ENCODE results near the gene TERF2IP.

TERF2IP gene

DNA sequence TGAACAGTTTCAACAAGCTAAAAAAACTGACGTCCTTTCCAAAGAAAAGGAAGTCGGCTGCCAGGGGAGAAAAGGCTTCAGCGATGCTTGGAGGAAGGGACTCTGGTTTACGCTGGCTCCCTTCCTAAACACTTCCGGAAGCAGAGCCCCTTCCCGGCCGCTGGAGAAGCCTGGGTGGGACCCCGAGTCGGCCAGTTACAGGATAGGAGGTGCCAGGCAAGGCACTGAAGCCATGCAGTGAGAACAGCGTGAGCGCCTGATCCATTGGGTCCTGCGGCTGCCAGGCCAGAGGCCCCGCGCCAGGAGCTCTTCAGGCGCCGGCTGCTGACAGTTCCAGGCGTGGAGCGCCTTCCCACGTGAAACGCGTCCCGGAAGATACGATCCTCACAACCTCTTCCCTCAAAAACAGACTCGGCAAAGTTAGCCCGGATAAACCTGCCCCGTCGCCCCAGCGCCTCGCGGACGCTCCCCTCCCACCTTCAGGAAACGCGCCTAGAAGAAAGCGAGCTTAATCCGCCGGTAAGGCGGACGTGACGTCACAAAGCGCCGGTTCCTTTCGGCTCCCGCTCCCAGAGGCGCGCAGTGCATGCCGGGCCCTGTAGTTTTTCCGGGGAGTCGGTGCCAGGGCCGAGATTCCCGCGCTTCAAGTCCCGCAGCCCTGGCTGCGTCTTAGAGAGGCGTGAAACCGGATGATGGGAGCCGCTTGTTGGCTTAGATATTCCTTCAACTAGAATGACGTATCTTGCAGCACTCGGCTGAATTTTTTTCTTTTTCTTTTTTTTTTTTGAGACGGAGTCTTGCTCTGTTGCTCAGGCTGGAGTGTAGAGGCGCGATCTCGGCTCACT is 24.6 kb upstream of the TERF2IP start, which contains the start of gene ADAT1:
ADAT1 (minus strand) TSS at position 521 of the 845 bp plus-strand sequence. CDS start 2,482 bp downstream, outside the sequence.
- H3K27me3 Mint-ChIP-seq: no peaks in the 10 kb centered on the region
- ATAC-seq (replicated peaks; ENCODE audit: extremely low read depth, poor library complexity, severe bottlenecking) (peak; percentile 75), DNase-seq (ENCODE audit: low spot score in 2 of 2) (peak; percentile 94 to 97)
- peaks cover 53% of the 10 kb centered on the region for H3K36me3 Mint-ChIP-seq (ENCODE audit: insufficient read depth)
- peak within 1 kb of the TSS; percentile 97 for H3K27ac Mint-ChIP-seq (ENCODE audit: low read depth)
- peaks cover 59% of the 10 kb centered on the region for H3K4me1 Mint-ChIP-seq
- peak within 1 kb of the TSS; percentile 91 for H3K4me3 Mint-ChIP-seq
- no peaks in the 10 kb centered on the region for H3K9me3 Mint-ChIP-seq

- Mint-ChIP-seq H3K9me3 (no peaks in the 10 kb centered on the region), H3K27me3 (no peaks in the 10 kb centered on the region), H3K36me3 (ENCODE audit: insufficient read depth) (peaks cover 52% of the 10 kb centered on the region), H3K4me3 (peak overlapping the region; percentile 2), H3K27ac (ENCODE audit: low read depth) (peak overlapping the region; percentile 97), H3K4me1 (peaks cover 63% of the 10 kb centered on the region)
- ATAC-seq (replicated peaks; ENCODE audit: extremely low read depth, poor library complexity, severe bottlenecking) (no peak), DNase-seq (ENCODE audit: low spot score in 2 of 2) (no peak)
Measured at GRCh38 chr16:75624921-75625334, 22.6 kb upstream of the TERF2IP start.

DNA sequence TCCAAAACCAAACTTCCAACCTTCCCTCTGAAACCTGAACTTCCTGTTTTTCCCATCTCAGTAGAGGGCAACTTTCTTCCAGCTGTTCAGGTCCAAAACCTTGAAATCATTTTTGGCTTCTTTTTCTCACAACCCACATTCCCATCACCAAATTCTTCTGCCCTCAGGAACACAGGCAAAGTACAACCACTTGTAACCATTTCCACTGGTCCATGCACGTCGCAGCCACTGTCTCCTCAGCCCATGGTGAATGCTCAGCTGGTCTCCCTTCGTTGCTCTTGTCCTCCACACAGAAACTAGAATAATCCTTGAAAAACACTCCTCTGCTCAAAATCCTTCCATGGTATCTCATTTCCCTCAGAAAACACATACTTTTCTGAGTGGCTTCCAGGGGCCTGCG is 20.8 kb upstream of the TERF2IP start:
- Mint-ChIP-seq H3K4me3 (peak overlapping the region; percentile 2), H3K4me1 (peaks cover 45% of the 10 kb centered on the region), H3K36me3 (ENCODE audit: insufficient read depth) (peaks cover 53% of the 10 kb centered on the region), H3K27ac (ENCODE audit: low read depth) (peak overlapping the region; percentile 77), H3K27me3 (no peaks in the 10 kb centered on the region), H3K9me3 (no peaks in the 10 kb centered on the region)
- DNase-seq (ENCODE audit: low spot score in 2 of 2) (no peak), ATAC-seq (replicated peaks; ENCODE audit: extremely low read depth, poor library complexity, severe bottlenecking) (no peak)

DNA sequence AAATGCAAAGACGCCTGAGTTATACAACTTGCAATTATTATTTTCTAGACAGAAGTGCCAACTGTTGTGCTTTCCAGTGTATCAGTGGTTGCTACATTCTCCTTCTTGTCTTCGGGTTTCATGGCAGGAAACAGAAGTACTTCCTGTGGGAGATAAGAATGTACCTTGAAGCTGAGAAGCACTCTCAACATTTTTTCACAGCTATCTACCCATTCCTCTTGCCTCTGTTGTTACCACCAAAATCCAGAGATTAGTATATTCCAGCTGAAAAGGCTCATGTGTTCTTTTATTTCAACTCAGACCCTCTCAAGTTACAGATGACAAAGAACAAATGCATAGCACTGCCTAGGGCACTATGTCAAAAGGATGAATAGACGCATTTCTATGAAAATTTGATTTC is 19.7 kb upstream of the TERF2IP start:
- Mint-ChIP-seq H3K36me3 (ENCODE audit: insufficient read depth) (peaks cover 58% of the 10 kb centered on the region), H3K4me3 (peak overlapping the region; percentile 2), H3K9me3 (no peaks in the 10 kb centered on the region), H3K4me1 (peaks cover 42% of the 10 kb centered on the region), H3K27me3 (no peaks in the 10 kb centered on the region), H3K27ac (ENCODE audit: low read depth) (peak overlapping the region; percentile 77)
- DNase-seq (ENCODE audit: low spot score in 2 of 2) (no peak), ATAC-seq (replicated peaks; ENCODE audit: extremely low read depth, poor library complexity, severe bottlenecking) (no peak)

DNA sequence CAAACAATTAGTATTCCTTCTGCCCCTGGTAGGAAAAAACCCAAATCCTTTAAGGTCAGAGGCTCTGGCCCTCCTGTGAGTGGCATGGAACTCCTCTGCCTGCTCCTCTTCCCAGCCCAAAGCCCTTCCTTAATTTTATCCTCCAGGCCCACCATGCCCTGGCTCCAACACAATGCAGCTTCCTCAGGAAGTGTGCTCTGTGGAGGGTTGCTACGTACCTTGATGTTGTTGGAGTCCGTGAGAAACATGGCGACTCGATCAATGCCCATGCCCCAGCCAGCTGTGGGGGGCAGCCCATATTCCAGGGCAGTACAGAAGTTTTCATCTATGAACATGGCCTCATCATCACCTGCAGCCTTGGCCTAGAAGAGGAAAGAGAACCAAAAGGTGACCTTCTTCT is 19.2 kb upstream of the TERF2IP start:
- H3K27ac Mint-ChIP-seq (ENCODE audit: low read depth): peak overlapping the region; percentile 77
- DNase-seq (ENCODE audit: low spot score in 2 of 2): no peak
- H3K36me3 Mint-ChIP-seq (ENCODE audit: insufficient read depth): peaks cover 56% of the 10 kb centered on the region
- peaks cover 37% of the 10 kb centered on the region for H3K4me1 Mint-ChIP-seq
- H3K27me3 Mint-ChIP-seq: no peaks in the 10 kb centered on the region
- H3K4me3 Mint-ChIP-seq: peak overlapping the region; percentile 2
- H3K9me3 Mint-ChIP-seq: no peaks in the 10 kb centered on the region
- no peak for ATAC-seq (replicated peaks; ENCODE audit: extremely low read depth, poor library complexity, severe bottlenecking)

- Mint-ChIP-seq H3K4me3 (peak overlapping the region; percentile 33), H3K27me3 (no peaks in the 10 kb centered on the region), H3K4me1 (peaks cover 33% of the 10 kb centered on the region), H3K9me3 (no peaks in the 10 kb centered on the region), H3K27ac (ENCODE audit: low read depth) (peak overlapping the region; percentile 74), H3K36me3 (ENCODE audit: insufficient read depth) (peaks cover 62% of the 10 kb centered on the region)
- ATAC-seq (replicated peaks; ENCODE audit: extremely low read depth, poor library complexity, severe bottlenecking): no peak
- DNase-seq (ENCODE audit: low spot score in 2 of 2): no peak
Measured at GRCh38 chr16:75629132-75629531, 18.4 kb upstream of the TERF2IP start.

DNA sequence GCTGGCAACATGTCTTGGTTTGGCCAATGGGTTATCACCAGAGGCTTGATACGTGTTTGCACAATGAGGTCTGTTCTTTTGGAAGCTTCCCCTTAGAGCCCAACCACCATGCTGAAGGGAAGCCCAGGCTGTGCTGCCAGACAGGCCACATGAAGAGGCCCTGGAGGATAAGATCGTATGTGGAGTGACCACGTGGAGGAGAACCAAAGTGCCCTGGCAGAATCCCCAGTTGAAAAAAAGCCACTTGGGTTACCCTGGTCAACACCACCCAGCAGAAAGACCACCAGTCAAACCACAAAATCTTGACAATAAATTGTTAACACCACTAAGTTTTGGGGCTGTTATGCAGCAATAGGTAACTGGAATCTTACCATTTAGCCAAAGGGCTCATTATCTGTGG is 17.5 kb upstream of the TERF2IP start:
- no peak overlapping the region for H3K4me3 Mint-ChIP-seq
- DNase-seq (ENCODE audit: low spot score in 2 of 2): no peak
- H3K27ac Mint-ChIP-seq (ENCODE audit: low read depth): peak overlapping the region; percentile 74
- peaks cover 67% of the 10 kb centered on the region for H3K36me3 Mint-ChIP-seq (ENCODE audit: insufficient read depth)
- ATAC-seq (replicated peaks; ENCODE audit: extremely low read depth, poor library complexity, severe bottlenecking): no peak
- no peaks in the 10 kb centered on the region for H3K27me3 Mint-ChIP-seq
- no peaks in the 10 kb centered on the region for H3K9me3 Mint-ChIP-seq
- peaks cover 28% of the 10 kb centered on the region for H3K4me1 Mint-ChIP-seq

GRCh38 chr16:75632857-75633256 is 14.7 kb upstream of the TERF2IP start:
- peaks cover 76% of the 10 kb centered on the region for H3K36me3 Mint-ChIP-seq (ENCODE audit: insufficient read depth)
- peaks cover 18% of the 10 kb centered on the region for H3K4me1 Mint-ChIP-seq
- DNase-seq (ENCODE audit: low spot score in 2 of 2) (no peak), ATAC-seq (replicated peaks; ENCODE audit: extremely low read depth, poor library complexity, severe bottlenecking) (no peak)
- H3K4me3 Mint-ChIP-seq: no peak overlapping the region
- H3K9me3 Mint-ChIP-seq: no peaks in the 10 kb centered on the region
- no peak overlapping the region for H3K27ac Mint-ChIP-seq (ENCODE audit: low read depth)
- no peaks in the 10 kb centered on the region for H3K27me3 Mint-ChIP-seq

DNA sequence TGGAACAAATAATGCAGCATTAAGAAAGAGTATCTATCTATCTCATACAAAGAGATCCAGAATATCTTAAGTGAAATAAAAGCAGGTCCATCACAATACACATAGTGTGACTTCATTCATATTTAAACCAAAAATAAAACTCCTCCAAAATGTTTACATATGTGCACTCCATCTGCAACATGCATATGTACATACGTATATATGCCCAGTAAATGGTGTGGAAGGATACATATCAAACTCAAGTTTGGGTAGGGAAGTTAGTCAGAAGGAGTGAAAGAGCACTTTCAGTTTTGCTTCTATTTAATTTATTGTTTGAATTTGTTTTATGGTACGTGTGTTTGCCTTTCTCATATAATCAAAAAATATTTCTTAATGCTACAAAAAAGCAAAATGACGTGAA is 12.5 kb upstream of the TERF2IP start:
- Mint-ChIP-seq H3K36me3 (ENCODE audit: insufficient read depth) (peaks cover 81% of the 10 kb centered on the region), H3K27ac (ENCODE audit: low read depth) (no peak overlapping the region)

DNA sequence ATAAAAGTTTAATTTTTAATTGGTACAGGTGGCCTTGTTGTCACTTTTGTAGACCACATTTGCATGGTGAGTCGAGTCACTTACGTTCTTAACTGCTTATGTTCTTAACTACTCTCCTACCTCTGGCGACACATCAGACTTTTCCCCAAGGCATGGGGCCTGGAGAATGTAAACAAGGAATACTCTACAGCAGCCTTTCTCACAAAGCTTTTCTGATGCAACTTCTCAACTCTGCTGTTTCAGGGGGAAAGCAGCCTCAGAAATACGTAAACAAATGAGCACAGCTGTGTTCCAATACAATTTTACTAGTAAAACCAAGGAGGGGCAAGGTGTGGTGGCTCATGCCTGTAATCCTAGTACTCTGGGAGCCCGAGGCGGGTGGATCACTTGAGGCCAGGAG is 7.0 kb upstream of the TERF2IP start:
- no peaks in the 10 kb centered on the region for H3K9me3 Mint-ChIP-seq
- peaks cover 80% of the 10 kb centered on the region for H3K36me3 Mint-ChIP-seq (ENCODE audit: insufficient read depth)
- H3K27me3 Mint-ChIP-seq: no peaks in the 10 kb centered on the region
- no peak overlapping the region for H3K4me3 Mint-ChIP-seq
- H3K27ac Mint-ChIP-seq (ENCODE audit: low read depth): no peak overlapping the region
- H3K4me1 Mint-ChIP-seq: peaks cover 28% of the 10 kb centered on the region
- no peak for DNase-seq (ENCODE audit: low spot score in 2 of 2)
- ATAC-seq (replicated peaks; ENCODE audit: extremely low read depth, poor library complexity, severe bottlenecking): no peak

More for the DNA sequence above, 12.5 kb upstream of the TERF2IP start:
- Mint-ChIP-seq H3K9me3 (no peaks in the 10 kb centered on the region), H3K27me3 (no peaks in the 10 kb centered on the region), H3K4me3 (no peak overlapping the region), H3K4me1 (peaks cover 4% of the 10 kb centered on the region)
- ATAC-seq (replicated peaks; ENCODE audit: extremely low read depth, poor library complexity, severe bottlenecking) (no peak), DNase-seq (ENCODE audit: low spot score in 2 of 2) (no peak)

- no peak for DNase-seq (ENCODE audit: low spot score in 2 of 2)
- H3K9me3 Mint-ChIP-seq: no peaks in the 10 kb centered on the region
- H3K27ac Mint-ChIP-seq (ENCODE audit: low read depth): peak overlapping the region; percentile 80
- peaks cover 69% of the 10 kb centered on the region for H3K36me3 Mint-ChIP-seq (ENCODE audit: insufficient read depth)
- H3K27me3 Mint-ChIP-seq: no peaks in the 10 kb centered on the region
- peaks cover 30% of the 10 kb centered on the region for H3K4me1 Mint-ChIP-seq
- H3K4me3 Mint-ChIP-seq: peak overlapping the region; percentile 66
- ATAC-seq (replicated peaks; ENCODE audit: extremely low read depth, poor library complexity, severe bottlenecking): no peak
Measured at GRCh38 chr16:75644240-75645012, 3.1 kb upstream of the TERF2IP start.

DNA sequence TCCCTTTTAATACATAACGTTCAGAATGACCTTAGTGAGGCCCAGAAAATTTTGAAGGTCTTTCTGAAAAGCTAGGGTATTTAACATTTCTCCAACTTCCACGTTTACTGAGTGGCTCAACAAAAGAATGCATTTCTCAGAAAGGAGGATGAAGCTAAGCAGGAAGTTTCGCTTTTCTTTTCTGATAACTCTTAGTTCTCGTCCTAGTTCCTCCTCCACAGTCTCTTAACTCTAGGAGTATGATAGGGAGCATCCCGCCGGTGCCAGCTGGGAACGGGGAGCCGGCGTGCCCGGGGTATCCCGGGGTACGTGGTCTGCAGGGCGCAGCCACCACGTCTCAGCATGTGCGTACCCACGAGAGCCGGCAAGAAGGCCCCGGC is 471 bp upstream of the TERF2IP start:
- Mint-ChIP-seq H3K4me1 (peaks cover 47% of the 10 kb centered on the region), H3K27me3 (no peaks in the 10 kb centered on the region)
- peak; percentile 2 for ATAC-seq (replicated peaks; ENCODE audit: extremely low read depth, poor library complexity, severe bottlenecking)

More for the DNA sequence above, 471 bp upstream of the TERF2IP start:
- H3K4me3 Mint-ChIP-seq: peak overlapping the region; percentile 81
- H3K9me3 Mint-ChIP-seq: no peaks in the 10 kb centered on the region
- no peak for DNase-seq (ENCODE audit: low spot score in 2 of 2)
- peak overlapping the region; percentile 99 for H3K27ac Mint-ChIP-seq (ENCODE audit: low read depth)
- peaks cover 58% of the 10 kb centered on the region for H3K36me3 Mint-ChIP-seq (ENCODE audit: insufficient read depth)

All from central memory CD8-positive, alpha-beta T cell (primary cell).